HG02885 (cell line): ENCODE results near the gene WDR54.

Experiments used
- ATAC-seq: cut with Tn5 transposase; IDR thresholded peaks from one replicate; pipeline ENCODE4 v1.9.1; 2021; ENCODE audit warnings: mild to moderate bottlenecking; ENCODE audit not compliant: unreplicated experiment, poor library complexity

The WDR54 gene

DNA sequence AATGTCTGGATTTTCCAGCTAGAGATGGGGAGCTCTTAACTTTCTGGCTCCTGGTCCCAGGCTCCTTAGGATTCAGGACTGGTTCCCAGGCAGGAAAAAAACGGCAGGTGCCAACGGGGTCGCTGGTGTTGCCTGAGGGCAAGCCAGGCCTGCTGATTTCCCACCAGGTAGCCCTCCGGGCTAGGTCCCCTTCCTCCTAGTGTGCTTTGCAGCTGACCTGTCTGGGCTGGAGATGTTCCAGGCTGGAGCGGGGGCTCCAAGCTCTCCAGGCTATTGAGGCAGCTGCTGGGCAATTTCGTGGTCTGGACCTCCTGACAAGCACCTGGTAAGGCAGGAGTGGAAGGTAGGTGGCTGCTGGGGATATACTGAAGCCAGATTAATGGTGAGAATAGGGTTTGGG lies 53.0 kb downstream of the WDR54 start:
- no peak for ATAC-seq

DNA sequence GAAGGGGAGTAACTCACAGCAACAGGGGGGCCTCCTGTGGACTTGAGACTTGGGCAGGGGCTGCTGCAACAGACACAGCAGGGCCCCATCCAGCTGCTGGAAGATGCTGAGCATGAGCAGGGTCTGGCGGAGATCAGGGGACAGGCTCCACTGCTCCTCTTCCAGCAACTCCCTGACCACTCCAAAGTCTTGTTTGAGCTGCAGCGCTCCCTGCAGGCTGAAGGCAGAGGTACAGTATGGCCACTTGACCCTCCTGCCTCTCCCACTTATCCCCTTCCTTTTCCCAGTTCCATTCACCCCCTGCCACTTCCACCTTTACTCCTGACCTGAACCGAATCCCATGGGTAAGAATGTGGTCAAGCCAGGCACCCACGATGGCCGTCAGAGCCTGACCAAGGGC lies 53.4 kb downstream of the WDR54 start:
- no peak for ATAC-seq
